HG02884 (cell line): Measurements from ENCODE around the gene NUAK2.

Experiments used
- ATAC-seq: cut with Tn5 transposase; IDR thresholded peaks from one replicate; pipeline ENCODE4 v1.9.1; 2021; ENCODE audit warnings: mild to moderate bottlenecking, moderate library complexity; ENCODE audit not compliant: unreplicated experiment

Gene NUAK2

DNA sequence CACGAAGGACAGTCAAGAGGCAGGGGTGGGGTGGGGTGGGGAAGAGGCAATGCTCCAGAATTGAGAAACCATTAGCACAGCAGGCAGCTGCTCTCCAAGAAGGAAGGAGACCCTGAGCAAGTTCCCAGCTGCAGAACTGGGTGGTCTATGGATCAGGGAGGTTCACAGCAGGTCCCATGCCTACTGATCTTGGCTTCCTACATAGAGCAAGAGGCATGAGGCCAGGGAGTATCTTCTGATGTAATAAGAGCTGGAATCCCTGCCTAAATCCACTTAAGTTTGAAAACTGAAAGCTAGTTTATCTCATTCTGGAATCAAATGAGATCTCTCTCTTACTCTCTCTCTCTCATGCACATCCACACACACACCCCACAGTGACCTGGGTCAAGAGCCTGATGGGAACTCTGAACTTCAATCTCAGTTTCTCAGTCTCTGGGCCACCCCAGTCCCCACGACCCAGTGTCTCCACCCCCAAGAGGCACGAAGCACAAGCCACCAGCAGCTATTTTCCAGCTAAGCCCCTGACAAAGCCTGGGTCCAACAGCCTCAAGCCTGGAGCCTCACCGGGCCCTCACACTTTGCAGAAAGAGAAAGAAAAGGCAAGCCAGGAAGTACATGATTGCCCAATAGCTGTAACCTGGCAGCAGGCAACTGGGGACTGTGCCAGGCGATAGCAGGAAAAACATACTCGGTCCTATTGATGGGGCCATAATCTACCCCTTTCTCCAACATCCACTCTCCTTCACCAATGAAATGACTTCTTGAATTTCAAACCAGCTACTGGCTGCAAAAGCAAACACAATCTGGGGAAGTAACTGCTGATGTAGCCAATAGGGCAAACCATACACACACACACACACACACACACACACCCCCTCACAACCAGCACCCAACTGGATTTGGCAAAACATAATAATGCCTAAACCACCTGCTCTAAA is 2.2 kb downstream of the NUAK2 start:
- ATAC-seq = no peak

DNA sequence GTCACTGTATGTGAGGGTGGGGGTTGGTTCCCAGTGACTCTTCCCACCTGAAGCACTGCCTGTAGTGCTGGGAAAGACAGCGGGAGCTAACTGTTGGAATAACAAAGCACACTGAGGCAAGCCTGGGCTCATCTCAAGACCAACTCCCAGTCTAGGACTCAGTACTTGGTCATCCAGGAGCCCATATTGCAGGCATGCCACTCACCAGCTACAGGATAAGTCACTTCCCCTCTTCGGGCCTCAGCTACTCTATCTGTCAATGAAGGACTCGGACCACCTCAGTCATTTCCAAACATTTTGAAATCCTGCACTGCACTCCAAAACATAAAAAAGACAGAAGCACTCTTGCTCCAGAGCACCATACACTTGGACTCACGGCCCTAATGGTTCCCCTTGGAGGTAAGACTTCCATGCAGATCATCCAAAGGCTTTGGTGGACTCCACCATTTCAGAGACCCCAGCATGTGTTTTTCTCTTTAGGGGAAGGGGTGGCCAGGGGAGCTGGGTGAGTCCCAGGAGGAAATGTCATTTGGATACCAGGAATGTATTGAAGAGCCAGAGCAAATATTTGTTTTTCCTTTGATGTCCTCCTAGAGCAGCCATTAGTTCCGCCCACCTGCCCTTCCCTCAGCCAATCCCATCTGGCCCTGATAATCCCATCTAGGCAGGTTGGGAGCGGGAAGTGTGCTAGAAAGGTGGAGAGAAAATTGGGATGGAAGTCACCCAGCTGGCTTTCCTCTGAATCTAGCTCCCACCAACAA is 3.1 kb downstream of the NUAK2 start:
- no peak for ATAC-seq

DNA sequence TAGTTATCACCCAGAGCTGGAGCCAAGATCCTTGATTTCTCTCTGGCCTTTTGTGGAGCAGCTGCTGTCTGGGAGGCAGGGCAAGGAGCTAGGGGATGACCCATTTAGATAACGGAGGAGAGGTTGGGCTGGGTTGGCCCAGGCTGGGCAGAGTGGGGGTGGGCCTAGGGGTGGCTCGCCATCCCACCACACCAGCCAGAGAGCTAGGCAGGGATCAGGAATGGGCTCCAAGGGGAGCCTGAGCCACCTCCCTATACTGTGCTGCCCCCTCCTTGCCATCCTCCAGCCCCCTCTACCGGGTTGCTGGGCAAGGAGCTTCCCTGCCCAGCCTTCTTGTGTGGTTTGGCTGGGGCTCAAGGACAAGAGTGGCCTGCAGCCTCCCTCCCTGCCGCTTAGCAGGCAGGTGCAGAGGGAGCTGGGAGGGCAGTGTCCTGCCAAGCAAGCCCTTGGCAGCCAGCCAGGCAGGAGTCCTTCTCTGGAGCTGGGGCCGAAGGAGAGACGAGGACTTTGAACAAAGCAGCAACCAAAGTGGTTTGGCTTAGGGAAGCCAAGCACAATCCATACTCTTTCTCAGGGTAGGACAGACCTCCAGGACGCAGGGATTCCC is 4.1 kb downstream of the NUAK2 start:
- ATAC-seq = no peak

DNA sequence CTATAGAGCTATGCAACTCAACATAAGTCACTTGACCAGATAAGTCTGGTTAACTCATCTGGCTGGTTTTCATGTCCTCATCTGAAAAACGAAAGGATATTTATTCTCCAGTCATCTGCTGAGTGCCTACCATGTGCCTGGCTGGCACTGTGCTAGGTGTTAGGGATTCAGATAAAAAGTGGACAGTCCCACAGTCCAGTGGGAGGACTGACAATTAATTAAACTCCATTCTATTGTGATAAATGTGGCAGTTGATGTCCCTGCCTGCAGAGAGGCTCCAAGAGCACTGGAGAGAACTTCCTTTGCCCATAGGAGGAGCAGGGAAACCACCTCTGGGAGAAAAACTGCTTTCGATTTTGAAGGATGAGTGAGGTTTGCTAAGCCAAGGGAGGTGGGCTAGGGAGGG is 5.4 kb downstream of the NUAK2 start:
- no peak for ATAC-seq

DNA sequence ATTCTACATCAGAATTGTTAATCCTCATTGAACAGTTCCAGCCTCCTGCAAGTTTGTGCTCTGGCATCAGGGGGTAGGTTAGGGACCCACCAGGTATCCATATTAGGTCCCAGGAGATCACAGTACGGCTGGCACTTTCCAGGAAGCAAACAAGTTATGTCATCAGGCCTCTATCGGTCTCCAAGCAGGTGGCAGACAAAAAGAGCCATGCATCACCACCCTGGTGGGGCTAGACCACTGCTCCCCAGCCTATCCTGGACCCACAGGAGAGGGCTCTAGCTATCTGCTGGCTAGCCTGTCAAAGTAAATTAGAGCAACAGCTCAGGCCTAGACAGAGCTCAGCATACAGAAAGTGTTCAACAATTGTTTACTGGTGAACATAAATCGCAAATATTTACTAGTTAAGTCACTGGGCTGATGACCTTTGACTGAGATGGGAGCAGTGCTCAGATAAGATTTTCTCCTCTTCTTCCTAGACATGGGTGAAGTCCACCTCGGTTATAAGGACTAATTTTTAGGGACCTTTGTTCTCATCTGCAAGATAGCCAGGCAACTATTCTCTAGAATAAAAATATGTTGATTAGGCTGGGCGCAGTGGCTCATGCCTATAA is 6.4 kb downstream of the NUAK2 start:
- no peak for ATAC-seq

DNA sequence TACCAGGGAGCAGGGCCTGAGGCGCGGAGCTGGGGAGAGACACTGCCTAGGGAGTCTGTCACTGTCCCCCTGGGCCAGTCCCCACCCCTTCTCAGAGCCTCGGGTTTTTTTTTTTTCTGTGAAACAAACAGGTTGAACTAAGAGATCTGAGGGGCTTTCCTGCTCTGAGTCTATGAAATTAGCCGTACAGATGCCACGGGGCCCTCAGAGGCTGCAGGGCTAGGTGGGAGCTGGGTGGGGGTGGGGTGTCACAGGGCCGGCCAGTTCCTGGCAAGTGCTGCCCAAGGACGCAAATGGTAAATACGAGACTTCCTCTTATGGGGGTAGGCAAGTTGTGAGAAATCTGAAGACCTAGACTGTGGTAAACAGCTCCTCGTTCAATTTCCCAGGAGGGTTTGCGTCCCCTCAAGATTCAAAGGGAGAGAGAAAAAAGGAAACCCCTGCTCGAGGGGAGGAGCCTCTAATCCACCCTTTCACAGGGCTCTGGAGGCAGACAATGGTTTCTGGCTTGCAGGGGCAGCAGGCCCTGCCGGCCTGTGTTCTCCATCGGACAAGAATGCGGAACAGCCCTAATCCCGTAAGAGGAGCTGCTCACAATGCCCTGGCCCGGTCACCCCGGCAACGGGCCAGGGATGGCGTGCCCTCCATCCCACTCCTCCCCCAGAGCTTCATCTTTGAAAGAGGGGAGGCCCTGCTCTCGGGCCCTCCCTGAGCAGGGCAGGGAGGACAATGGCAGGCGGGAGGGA is 7.8 kb downstream of the NUAK2 start:
- ATAC-seq = peak; percentile 45

DNA sequence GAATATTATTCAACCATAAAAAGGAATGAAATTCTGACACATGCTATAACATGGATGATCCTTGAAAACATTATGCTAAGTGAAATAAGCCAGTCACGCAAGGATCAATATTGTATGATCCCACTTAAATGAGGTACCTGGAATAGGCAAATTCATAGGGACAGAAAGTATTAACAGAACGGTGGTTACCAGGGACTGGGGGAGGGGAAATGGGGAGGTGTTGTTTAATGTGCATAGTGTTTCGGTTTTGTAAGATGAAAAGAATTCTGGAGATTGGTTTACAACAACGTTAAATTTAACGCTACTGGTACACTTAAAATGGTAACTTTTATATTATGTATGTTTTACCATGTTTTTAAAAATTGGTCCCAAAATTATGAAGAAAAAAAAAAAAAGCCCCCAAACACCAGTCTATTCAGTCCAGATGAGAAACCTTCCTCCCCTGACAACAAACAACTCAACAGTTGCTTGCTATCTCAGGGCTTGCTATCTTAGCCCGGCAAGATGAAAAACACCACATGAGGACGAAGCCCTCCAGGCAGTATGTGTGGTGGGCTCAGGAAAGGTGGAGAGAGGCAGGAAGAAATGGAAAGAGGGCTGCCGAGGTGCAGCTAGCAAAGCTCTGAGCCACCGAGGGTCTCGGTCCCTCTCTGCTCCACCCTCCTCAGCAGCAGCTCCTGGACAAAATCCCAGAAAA is 8.5 kb downstream of the NUAK2 start:
- no peak for ATAC-seq

DNA sequence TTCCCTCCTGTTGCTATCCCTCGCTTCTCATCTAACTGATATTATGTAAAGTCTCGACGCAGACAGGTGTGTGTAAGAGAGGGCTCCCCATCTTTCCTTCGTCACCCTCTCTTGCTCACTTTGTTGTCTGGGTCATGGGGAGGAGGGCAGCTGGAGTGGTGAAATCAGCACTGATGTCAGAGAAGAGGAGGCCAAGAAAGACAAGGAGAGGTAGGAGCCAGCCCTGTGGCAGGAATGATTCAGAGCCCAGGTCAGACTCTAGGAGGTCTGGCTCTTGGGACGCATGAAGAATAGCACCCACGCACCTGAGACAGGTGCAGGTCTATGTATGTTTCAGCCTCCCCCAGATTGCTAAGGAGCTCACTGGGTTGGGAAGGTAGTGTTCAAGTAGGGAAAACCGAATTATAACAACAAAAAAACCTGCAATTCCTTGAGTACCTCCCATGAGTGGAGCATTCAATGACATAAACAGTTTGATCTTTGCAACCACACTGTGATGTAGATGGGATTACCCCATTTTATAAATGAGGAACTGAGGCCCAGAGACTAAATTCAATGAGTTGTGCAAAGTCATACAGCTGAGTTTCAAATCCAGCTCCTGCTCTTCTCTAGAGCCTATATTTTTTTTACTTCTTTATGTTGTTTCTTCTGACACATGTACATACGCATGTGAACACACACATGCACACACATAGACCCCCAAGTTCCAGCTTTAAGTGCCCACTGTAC is 10.4 kb downstream of the NUAK2 start:
- ATAC-seq = no peak

DNA sequence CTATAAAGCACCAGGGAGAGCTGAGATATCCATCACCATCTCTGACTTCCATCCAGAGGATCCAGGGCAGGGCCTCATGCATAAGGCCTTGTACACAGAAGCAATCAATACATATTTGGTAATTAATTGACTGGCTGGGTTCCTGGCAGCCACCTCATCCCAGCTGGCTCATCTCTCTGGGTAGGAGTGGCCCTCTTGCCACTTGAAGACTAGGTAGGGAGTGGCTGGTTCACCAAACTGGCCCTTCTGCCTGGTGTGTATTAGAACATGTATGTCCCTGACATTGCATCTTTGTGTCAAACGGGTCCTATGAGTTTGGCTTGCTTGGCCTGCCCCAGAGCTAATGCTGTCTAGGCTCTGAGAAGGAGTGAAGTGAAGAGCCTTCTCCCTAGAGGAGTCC is 11.8 kb downstream of the NUAK2 start:
- ATAC-seq = no peak

DNA sequence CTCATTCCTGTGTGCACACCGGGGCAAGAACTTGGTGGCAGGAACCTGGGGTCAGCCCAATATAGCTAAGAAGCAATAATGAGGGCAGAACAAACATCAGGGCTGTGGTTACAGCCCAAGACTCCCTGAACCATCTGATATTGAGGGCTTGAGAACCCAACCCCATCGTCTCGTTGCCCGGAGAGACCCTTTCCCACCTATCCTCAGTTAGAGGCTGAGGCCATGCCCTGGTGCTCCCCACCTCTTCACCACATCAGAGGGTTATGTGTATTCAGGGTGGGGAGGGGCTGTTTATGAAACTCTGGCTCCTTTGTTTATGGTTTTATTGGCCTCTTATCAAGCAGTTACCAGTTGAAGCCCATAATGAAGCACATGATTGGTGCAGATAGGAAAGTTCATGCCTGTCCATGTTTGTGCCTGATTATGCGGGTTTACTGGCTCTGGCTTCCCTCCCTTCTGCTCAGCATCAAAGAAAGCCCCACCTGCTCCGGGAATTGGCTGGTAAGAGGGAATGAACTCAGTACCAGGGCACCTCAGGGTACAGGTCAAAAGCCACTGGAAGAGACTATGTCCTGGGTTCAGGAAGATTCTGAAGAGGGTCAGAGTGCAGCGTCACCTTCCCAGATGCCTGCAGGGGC is 14.5 kb downstream of the NUAK2 start:
- ATAC-seq = no peak

DNA sequence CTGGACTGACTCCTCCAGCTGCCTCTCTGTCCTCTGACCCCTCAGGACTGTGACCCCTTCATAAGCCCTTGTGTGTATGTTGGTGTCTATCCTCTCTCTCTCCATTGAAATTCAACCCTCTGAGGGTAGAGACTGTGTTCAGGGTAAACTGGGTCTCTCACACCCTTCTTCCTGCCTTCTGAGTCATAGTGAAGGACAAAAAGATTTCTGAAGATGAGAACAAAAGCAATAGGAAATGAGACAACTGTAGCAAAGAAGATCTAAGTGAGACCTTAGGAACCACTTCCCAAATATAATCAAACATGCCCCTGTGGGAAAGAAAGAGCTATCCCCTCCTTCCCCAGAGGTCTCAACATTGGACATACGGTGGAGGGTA is 16.9 kb downstream of the NUAK2 start:
- ATAC-seq = no peak

DNA sequence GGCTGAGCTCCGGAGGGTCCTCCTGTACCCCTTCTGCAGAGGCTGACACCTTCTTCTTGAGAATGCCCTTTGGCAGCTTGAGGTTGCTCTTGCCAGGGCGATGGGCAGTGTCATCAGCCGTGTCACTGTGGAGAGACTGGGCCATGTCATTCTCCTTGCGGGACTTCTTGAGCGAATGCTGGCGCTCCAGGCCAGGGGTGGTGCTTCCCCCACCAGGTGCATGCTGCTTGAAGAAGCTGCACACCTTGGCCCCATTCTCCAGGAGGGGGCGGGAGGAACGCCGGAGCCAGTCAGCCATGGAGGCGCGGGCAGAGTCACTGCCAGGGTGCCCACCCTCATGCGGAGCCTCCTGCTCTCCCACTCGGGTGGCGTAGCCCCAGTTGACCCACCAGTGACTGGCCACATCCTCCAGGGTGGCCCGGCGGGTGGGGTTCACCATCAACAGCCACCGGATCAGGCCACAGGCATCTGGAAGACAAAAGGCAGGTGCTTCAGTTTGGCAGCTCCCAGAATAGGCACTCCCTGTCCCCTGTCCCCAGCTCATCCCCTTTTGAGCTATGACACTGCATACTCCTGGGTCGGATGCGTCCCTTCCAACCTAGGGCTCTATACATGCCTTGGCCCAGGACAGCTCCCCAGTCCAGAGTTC is 17.4 kb downstream of the NUAK2 start:
- ATAC-seq = no peak

DNA sequence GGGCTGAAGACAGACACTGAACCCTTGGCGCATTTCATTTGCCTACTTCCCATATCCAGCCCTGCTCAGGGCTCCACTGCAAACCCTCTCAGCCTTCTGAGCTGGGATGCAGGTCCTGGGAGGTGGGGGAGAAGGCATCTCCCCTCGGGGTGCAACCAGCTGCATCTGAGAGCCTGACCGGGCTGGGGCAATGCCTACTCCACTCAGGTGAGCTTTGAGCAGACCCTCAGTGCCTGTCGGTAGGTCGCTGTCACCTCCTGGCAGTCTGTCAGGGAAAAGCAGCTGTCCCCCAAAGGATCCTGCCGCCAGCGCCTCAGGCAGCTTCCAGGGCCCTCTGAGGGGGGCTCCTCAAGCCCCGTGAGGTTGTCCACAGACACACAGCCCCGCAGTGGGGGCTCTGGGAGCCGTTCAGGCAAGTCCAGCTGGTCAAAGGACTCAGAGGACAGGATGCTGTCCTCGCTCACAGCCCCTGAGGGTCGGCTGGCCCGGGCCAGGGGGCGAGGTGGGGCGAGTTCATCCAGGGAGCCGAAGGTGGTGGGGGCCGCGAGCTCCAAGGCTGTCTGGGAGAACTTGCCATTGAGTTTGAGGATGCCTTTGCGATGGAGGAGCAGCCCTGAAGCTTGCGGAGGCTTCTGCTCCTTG is 18.2 kb downstream of the NUAK2 start:
- ATAC-seq = no peak

DNA sequence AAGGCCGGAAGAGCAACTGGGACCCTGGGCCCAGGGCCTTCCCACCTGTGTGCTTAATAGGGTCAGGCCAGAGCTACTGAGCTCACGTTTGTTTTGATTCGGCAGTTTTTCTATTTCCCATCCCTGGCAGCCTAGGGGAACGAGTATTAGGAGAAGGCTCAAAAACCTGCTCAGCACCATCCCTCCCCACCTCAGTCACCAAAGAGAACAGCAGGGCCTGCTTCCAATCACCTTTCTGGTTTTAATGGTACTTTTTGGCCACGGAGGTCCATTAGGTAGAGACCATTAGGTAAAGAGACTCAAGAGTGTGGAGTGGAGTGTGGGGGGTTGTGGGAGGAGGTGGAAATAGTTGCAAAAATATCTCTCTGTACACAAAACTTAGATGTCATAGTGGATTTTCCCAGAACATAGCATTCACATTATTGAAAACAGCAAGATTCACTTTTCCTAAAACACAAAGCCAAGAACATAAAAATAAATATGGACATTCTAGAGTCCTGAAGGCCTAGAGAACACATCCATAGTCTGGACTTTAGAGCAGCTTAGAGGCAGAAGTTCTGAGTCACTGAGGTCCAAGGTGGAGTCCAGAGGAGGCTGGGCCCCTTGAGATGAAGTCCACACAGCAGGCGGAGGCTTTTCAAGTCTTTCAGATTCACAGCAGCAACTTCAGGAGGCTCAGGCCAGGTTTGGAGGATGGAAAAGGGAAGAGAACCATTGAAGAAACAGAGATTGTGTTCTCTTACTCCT is 19.5 kb downstream of the NUAK2 start:
- ATAC-seq = no peak

DNA sequence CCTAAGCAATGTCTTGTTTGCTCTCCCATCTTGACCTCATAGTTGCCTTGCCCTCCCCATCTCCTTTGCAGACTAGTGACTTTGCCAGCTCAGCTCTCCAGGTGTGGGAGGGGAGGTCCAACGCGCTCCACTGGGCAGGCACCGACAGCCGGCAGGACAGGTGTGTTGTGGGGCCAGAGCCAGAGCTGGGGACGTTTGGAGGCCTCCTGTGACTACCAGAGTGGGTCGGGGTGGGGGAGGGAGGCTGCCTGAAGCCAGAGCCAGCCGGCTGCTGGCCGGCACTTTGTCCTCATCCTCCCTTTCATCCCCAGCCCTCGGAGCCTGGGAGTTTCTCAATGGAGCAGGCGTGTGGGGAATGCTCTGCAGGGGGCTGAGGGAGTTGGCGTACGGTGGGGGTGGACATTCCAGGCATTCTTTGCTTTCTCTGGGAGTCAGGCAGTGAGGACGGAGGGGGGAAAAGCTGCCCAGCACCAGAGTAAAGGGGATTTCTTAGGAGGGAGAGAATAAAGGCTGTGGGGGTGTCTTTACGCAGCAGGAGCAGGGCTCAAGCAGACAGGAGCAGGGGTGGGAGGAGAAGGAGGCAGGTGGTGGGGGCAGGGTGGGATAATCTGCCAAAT is 20.2 kb downstream of the NUAK2 start:
- no peak for ATAC-seq

DNA sequence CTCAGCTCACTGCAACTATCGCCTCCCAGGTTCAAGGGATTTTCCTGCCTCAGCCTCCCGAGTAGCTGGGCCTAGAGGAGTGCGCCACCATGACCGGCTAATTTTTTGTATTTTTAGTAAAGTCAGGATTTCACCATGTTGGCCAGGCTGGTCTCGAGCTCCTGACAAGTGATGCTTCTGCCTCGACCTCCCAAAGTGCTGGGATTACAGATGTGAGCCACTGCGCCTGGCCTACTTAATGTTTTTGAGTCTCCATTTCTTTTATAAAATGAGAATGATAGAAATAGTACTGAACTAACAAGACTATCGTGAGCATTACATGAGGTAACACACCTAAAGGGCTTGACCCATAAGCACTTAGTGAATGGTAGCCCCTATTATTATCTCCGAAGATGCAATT is 21.4 kb downstream of the NUAK2 start:
- no peak for ATAC-seq
